Stimulated activated CD8-positive, alpha-beta memory T cell treated with anti-CD3 and anti-CD28 coated beads, Interleukin-15, amount 100 ng/mL, for 48 hours (primary cell): ENCODE results near the gene KTI12.
"Not testable (repeated sequence)": the region's sequence is repeated elsewhere in the genome, so short reads cannot be mapped to it uniquely, and the experiment has no call there.

Experiments used
- DNase-seq, 2 donors: peaks; one replicate each; pipeline ENCODE4 v3.0.0-alpha.2; 2020; ENCODE audit warnings: low read depth in 2 of 2

Gene KTI12

GRCh38 chr1:52037909-52038308, 4.3 kb upstream of the KTI12 start:
- DNase-seq = no peak

- no peak for DNase-seq
Measured at GRCh38 chr1:52037402-52037814, 3.8 kb upstream of the KTI12 start.

GRCh38 chr1:52034050-52034384, 407 bp upstream of the KTI12 start:
- no peak for DNase-seq

GRCh38 chr1:52032785-52033131, 852 bp downstream of the KTI12 start:
- DNase-seq = no peak

GRCh38 chr1:52032124-52032784, 1.4 kb downstream of the KTI12 start:
- no peak for DNase-seq

- DNase-seq = not testable (repeated sequence)
Measured at GRCh38 chr1:52028839-52029238, 4.8 kb downstream of the KTI12 start.

- no peak for DNase-seq
Measured at GRCh38 chr1:52028328-52028727, 5.3 kb downstream of the KTI12 start.

GRCh38 chr1:52026278-52026677, 7.3 kb downstream of the KTI12 start:
- DNase-seq = no peak

- DNase-seq = no peak
Measured at GRCh38 chr1:52022133-52022532, 11.5 kb downstream of the KTI12 start.

- DNase-seq = no peak
Measured at GRCh38 chr1:52008071-52008809, 25.4 kb downstream of the KTI12 start.

- no peak for DNase-seq
Measured at GRCh38 chr1:52007215-52008002, 26.2 kb downstream of the KTI12 start.

- not testable (repeated sequence) for DNase-seq
Measured at GRCh38 chr1:52006081-52006553, 27.5 kb downstream of the KTI12 start.

GRCh38 chr1:52005548-52005947, 28.1 kb downstream of the KTI12 start:
- not testable (repeated sequence) for DNase-seq

GRCh38 chr1:52003877-52004276, 29.7 kb downstream of the KTI12 start:
- DNase-seq = no peak

GRCh38 chr1:52002038-52002917, 31.3 kb downstream of the KTI12 start:
- peak in 1 of 2 donors; percentile 32 for DNase-seq

GRCh38 chr1:51998701-51999100, 34.9 kb downstream of the KTI12 start:
- DNase-seq = no peak

- no peak for DNase-seq
Measured at GRCh38 chr1:51997974-51998382, 35.6 kb downstream of the KTI12 start.

- DNase-seq = peak; percentile 63 to 64
Measured at GRCh38 chr1:51990478-51990965, 43.1 kb downstream of the KTI12 start, which contains the start of gene RAB3B. Gene RAB3B, minus strand, starts transcription at chr1:51990700. Its CDS starts 13,583 bp downstream, at chr1:51977117.

- no peak for DNase-seq
Measured at GRCh38 chr1:51989582-51990477, 43.8 kb downstream of the KTI12 start.

GRCh38 chr1:51988254-51988653, 45.4 kb downstream of the KTI12 start:
- DNase-seq = no peak
